HCT116 (cell line): ENCODE measurements around the gene SYNPR. TPM values are rescaled to one million over a fixed set of nuclear protein-coding genes. Genes with fewer than 3 reads are reported as not detected.

Source experiments
- ATAC-seq: fragments of 200-7000 bp; cut with Tn5 transposase; 2 replicates; pipeline ENCODE4 v1.9.1; 2020; ENCODE audit warnings: mild to moderate bottlenecking, moderate library complexity
- BruUV-seq: library from RNA; stranded (reverse); fragments of 400-500 nt; replicated peaks from 2 replicates; lab custom pipeline; 2021; lab: Mats Ljungman, UMichigan
- CTCF ChIA-PET: fragments of 300-600 bp; sonication (Branson Sonifier 250); formaldehyde crosslinking; loops from one replicate; lab custom pipeline; 2021; ENCODE audit warnings: antibody characterized with exemption; lab: Charles Lee
- POLR2A ChIA-PET: fragments of 300-600, 350-600 bp; sonication (Branson Sonifier 250); formaldehyde crosslinking; loops from one replicate; lab custom pipeline; 2021; ENCODE audit warnings: antibody characterized with exemption; lab: Charles Lee
- RAD21 ChIA-PET, 2 experiments: fragments of 300-600 bp; sonication (Branson Sonifier 250); formaldehyde crosslinking; loops; one replicate each; lab custom pipeline; 2023; ENCODE audit warnings: low total read pairs in 2 of 2; ENCODE audit not compliant: uncharacterized antibody in 2 of 2, unreplicated experiment in 2 of 2, low non-redundant PET in 1 of 2; lab: Charles Lee
- DNase-seq: peaks from one replicate; pipeline ENCODE4 v3.0.0-alpha.2; 2010; ENCODE audit warnings: low read depth, low spot score
- H2AFZ ChIP-seq: fragments of 200-600 bp; shearing (Covaris generic), sonication (generic); 2 replicates; pipeline ENCODE4 v1.6.1; 2017; ENCODE audit warnings: low read depth, mixed run types, mixed read lengths, antibody characterized with exemption, low read length; ENCODE audit not compliant: poor library complexity, severe bottlenecking
- H3K27ac ChIP-seq: 2 replicates; pipeline ENCODE4 v1.5.1; 2012; ENCODE audit warnings: low read depth, low read length
- H3K27me3 ChIP-seq: fragments of 200-600 bp; sonication (generic); 2 replicates; pipeline ENCODE4 v1.6.1; 2016; ENCODE audit warnings: mixed run types, low read length, mixed read lengths; ENCODE audit not compliant: insufficient read depth
- H3K36me3 ChIP-seq, 2 experiments: fragments of 200-500 bp in 1 of 2; fragments of 200-600 bp in 1 of 2; sonication (Bioruptor generic) in 1 of 2; sonication (generic) in 1 of 2; 2 replicates each; pipeline versions ENCODE4 v1.5.1 to v1.6.1; 2014 to 2016; ENCODE audit warnings: low read length in 2 of 2, inconsistent platforms in 1 of 2, mixed read lengths in 1 of 2, mixed run types in 1 of 2; ENCODE audit not compliant: insufficient read depth in 2 of 2, control insufficient read depth in 1 of 2
- H3K4me1 ChIP-seq, 2 experiments: fragments of 200-600 bp in 1 of 2; sonication (generic) in 1 of 2; 2 replicates each; pipeline versions ENCODE4 v1.5.1 to v1.6.1; 2012 to 2017; ENCODE audit warnings: low read length in 2 of 2, inconsistent platforms in 1 of 2, mild to moderate bottlenecking in 1 of 2, mixed read lengths in 1 of 2, mixed run types in 1 of 2, moderate library complexity in 1 of 2; ENCODE audit not compliant: insufficient read depth in 2 of 2, control insufficient read depth in 1 of 2
- H3K4me2 ChIP-seq: fragments of 200-600 bp; sonication (generic); 2 replicates; pipeline ENCODE4 v1.6.1; 2017; ENCODE audit warnings: mixed run types, low read length, mixed read lengths
- H3K4me3 ChIP-seq, 2 experiments: fragments of 200-600 bp in 1 of 2; sonication (generic) in 1 of 2; replicated peaks in 1 of 2; 2 replicates each; pipeline ENCODE4 v1.5.1; 2011 to 2016; ENCODE audit warnings: low read length in 2 of 2, control low read depth in 1 of 2, low read depth in 1 of 2, mild to moderate bottlenecking in 1 of 2, mixed read lengths in 1 of 2, mixed run types in 1 of 2
- H3K79me2 ChIP-seq: fragments of 200-600 bp; sonication (generic); 2 replicates; pipeline ENCODE4 v1.6.1; 2017; ENCODE audit warnings: mild to moderate bottlenecking, mixed run types, low read length, moderate library complexity, mixed read lengths; ENCODE audit not compliant: insufficient read depth
- H3K9ac ChIP-seq: fragments of 200-600 bp; sonication (generic); 2 replicates; pipeline ENCODE4 v1.6.1; 2016; ENCODE audit warnings: low read length, mixed read lengths
- H3K9me2 ChIP-seq: fragments of 200-600 bp; sonication (generic), shearing (Covaris generic); 2 replicates; pipeline ENCODE4 v1.6.1; 2017; ENCODE audit warnings: mixed run types, mild to moderate bottlenecking, moderate library complexity; ENCODE audit not compliant: insufficient read depth
- H3K9me3 ChIP-seq, 2 experiments: fragments of 200-500 bp in 1 of 2; fragments of 200-600 bp in 1 of 2; sonication (Bioruptor generic) in 1 of 2; sonication (generic) in 1 of 2; 2 replicates each; pipeline ENCODE4 v1.6.1; 2014 to 2017; ENCODE audit warnings: low read length in 2 of 2, mixed read lengths in 2 of 2, inconsistent platforms in 1 of 2, low read depth in 1 of 2, mild to moderate bottlenecking in 1 of 2, mixed run types in 1 of 2, moderate library complexity in 1 of 2; ENCODE audit not compliant: control insufficient read depth in 1 of 2, insufficient read depth in 1 of 2
- H4K20me1 ChIP-seq: fragments of 200-600 bp; sonication (generic), shearing (Covaris generic); 2 replicates; pipeline ENCODE4 v1.6.1; 2017; ENCODE audit warnings: mixed run types, mild to moderate bottlenecking, moderate library complexity; ENCODE audit not compliant: insufficient read depth
- CBX3 ChIP-seq: IDR thresholded peaks from 2 replicates; pipeline ENCODE4 v1.6.1; 2012; ENCODE audit warnings: low read depth
- CEBPB ChIP-seq: IDR thresholded peaks from 2 replicates; pipeline ENCODE4 v1.6.1; 2012; ENCODE audit warnings: low read depth
- CTCF ChIP-seq, 3 experiments: fragments of 200-600 bp in 1 of 3; sonication (generic) in 1 of 3; IDR thresholded peaks in 2 of 3; conservative IDR thresholded peaks in 1 of 3; 2 replicates each; pipeline ENCODE4 v1.5.1; 2012 to 2017; ENCODE audit warnings: low read depth in 2 of 3, low read length in 2 of 3, antibody characterized with exemption in 1 of 3, borderline replicate concordance in 1 of 3, control low read depth in 1 of 3, mild to moderate bottlenecking in 1 of 3, mixed read lengths in 1 of 3, mixed run types in 1 of 3, moderate library complexity in 1 of 3; ENCODE audit not compliant: insufficient read depth in 1 of 3
- ELF1 ChIP-seq: IDR thresholded peaks from 2 replicates; pipeline ENCODE4 v1.6.1; 2012; ENCODE audit warnings: low read depth, borderline replicate concordance
- EZH2 ChIP-seq: fragments of 200-600 bp; sonication (generic); IDR thresholded peaks from 2 replicates; pipeline ENCODE4 v1.6.1; 2017; ENCODE audit warnings: antibody characterized with exemption, mixed run types
- EZH2phosphoT487 ChIP-seq: fragments of 200-600 bp; IDR thresholded peaks from 2 replicates; pipeline ENCODE4 v1.6.1; 2018; ENCODE audit warnings: antibody characterized with exemption, borderline replicate concordance
- FOSL1 ChIP-seq: IDR thresholded peaks from 2 replicates; pipeline ENCODE4 v1.6.1; 2012; ENCODE audit warnings: low read depth
- JUND ChIP-seq: IDR thresholded peaks from 2 replicates; pipeline ENCODE4 v1.6.1; 2012
- MAX ChIP-seq: IDR thresholded peaks from 2 replicates; pipeline ENCODE4 v1.6.1; 2012
- POLR2AphosphoS5 ChIP-seq: IDR thresholded peaks from 2 replicates; pipeline ENCODE4 v1.6.1; 2011; ENCODE audit warnings: mild to moderate bottlenecking, low read depth, low read length, moderate library complexity
- RAD21 ChIP-seq: IDR thresholded peaks from 2 replicates; pipeline ENCODE4 v1.6.1; 2012; ENCODE audit warnings: low read depth, mild to moderate bottlenecking
- SP1 ChIP-seq: IDR thresholded peaks from 2 replicates; pipeline ENCODE4 v1.6.1; 2012; ENCODE audit warnings: low read depth
- TCF7L2 ChIP-seq: IDR thresholded peaks from 2 replicates; pipeline ENCODE4 v1.7.0; 2011; ENCODE audit warnings: borderline replicate concordance, inconsistent platforms; ENCODE audit not compliant: insufficient read depth, insufficient read length; ENCODE audit errors: extremely low read depth
- YY1 ChIP-seq: IDR thresholded peaks from 2 replicates; pipeline ENCODE4 v1.6.1; 2011; ENCODE audit warnings: low read length, low read depth, moderate library complexity, mild to moderate bottlenecking; ENCODE audit not compliant: insufficient replicate concordance; ENCODE audit errors: extremely low read depth
- ZFX ChIP-seq: fragments of 450-650 bp; IDR thresholded peaks from 2 replicates; pipeline ENCODE4 v1.6.1; 2017
- intact Hi-C: fragments of 100-400 bp; cut with micrococcal nuclease; formaldehyde crosslinking; loops from 2 replicates; pipeline ENCODE4 v1.10.0; 2022
- total RNA-seq: library from RNA; stranded (reverse); gene quantifications from one replicate; pipeline ENCODE4 v1.2.1, GENCODE V29; 2021; ENCODE audit not compliant: unreplicated experiment
- TF ChIP-seq, protein P1 (sequence below): IDR thresholded peaks from 2 replicates; pipeline ENCODE4 v1.6.1; 2012; ENCODE audit warnings: low read depth

Gene SYNPR
- total RNA-seq, 1 experiment from 2014 or later, result not detected

GRCh38 chr3:63264716-63265115 lies 13.4 kb upstream of the SYNPR start:
- no TSS peak for BruUV-seq
- no peak for ATAC-seq
- Histone ChIP-seq H2AFZ (no peak overlapping the region), H3K9me3 (no peaks in the 10 kb centered on the region), H3K4me1 (no peaks in the 10 kb centered on the region), H4K20me1 (no peaks in the 10 kb centered on the region), H3K36me3 (no peaks in the 10 kb centered on the region), H3K4me2 (no peak overlapping the region), H3K79me2 (no peaks in the 10 kb centered on the region), H3K27me3 (no peaks in the 10 kb centered on the region), H3K9ac (no peak overlapping the region), H3K4me3 (no peak overlapping the region), H3K27ac (no peak overlapping the region), H3K9me2 (no peaks in the 10 kb centered on the region)
- ChIA-PET CTCF (no interaction called here), POLR2A (no interaction called here), RAD21 (no interaction called here)
- intact Hi-C loops, result no loop called here
- TF ChIP-seq ELF1 (no peak), EZH2 (no peak), CBX3 (no peak), POLR2AphosphoS5 (no peak), EZH2phosphoT487 (no peak), CTCF (IDR thresholded peaks at IDR 0.05 in 2 of 3, conservative IDR thresholded peaks at IDR 0.05 in 1 of 3; ENCODE audit: borderline replicate concordance in 1 of 3, insufficient read depth in 1 of 3, low read depth in 2 of 3, low read length in 2 of 3) (no peak), RAD21 (no peak), MAX (no peak), FOSL1 (no peak), YY1 (no peak), JUND (no peak), TCF7L2 (no peak), SP1 (no peak), ZFX (no peak), CEBPB (no peak)
- TF ChIP-seq, protein P1, sequence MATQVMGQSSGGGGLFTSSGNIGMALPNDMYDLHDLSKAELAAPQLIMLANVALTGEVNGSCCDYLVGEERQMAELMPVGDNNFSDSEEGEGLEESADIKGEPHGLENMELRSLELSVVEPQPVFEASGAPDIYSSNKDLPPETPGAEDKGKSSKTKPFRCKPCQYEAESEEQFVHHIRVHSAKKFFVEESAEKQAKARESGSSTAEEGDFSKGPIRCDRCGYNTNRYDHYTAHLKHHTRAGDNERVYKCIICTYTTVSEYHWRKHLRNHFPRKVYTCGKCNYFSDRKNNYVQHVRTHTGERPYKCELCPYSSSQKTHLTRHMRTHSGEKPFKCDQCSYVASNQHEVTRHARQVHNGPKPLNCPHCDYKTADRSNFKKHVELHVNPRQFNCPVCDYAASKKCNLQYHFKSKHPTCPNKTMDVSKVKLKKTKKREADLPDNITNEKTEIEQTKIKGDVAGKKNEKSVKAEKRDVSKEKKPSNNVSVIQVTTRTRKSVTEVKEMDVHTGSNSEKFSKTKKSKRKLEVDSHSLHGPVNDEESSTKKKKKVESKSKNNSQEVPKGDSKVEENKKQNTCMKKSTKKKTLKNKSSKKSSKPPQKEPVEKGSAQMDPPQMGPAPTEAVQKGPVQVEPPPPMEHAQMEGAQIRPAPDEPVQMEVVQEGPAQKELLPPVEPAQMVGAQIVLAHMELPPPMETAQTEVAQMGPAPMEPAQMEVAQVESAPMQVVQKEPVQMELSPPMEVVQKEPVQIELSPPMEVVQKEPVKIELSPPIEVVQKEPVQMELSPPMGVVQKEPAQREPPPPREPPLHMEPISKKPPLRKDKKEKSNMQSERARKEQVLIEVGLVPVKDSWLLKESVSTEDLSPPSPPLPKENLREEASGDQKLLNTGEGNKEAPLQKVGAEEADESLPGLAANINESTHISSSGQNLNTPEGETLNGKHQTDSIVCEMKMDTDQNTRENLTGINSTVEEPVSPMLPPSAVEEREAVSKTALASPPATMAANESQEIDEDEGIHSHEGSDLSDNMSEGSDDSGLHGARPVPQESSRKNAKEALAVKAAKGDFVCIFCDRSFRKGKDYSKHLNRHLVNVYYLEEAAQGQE, result no peak
- DNase-seq, result no peak
